ENCODE measurements around the gene SPON1.

SPON1 gene

GRCh38 chr11:14262271-14262846, 299.8 kb downstream of the SPON1 start:
- TF ChIP-seq, protein P1, sequence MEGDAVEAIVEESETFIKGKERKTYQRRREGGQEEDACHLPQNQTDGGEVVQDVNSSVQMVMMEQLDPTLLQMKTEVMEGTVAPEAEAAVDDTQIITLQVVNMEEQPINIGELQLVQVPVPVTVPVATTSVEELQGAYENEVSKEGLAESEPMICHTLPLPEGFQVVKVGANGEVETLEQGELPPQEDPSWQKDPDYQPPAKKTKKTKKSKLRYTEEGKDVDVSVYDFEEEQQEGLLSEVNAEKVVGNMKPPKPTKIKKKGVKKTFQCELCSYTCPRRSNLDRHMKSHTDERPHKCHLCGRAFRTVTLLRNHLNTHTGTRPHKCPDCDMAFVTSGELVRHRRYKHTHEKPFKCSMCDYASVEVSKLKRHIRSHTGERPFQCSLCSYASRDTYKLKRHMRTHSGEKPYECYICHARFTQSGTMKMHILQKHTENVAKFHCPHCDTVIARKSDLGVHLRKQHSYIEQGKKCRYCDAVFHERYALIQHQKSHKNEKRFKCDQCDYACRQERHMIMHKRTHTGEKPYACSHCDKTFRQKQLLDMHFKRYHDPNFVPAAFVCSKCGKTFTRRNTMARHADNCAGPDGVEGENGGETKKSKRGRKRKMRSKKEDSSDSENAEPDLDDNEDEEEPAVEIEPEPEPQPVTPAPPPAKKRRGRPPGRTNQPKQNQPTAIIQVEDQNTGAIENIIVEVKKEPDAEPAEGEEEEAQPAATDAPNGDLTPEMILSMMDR (IDR thresholded peaks at IDR 0.05; ENCODE audit: borderline replicate concordance, control extremely low read depth, extremely low read depth, insufficient read depth, missing control alignments): no peak
- in situ Hi-C loops (cut with MboI; ENCODE audit: low sequenced_read_pairs, unreplicated experiment): no loop called here
- DNase-seq (ENCODE audit: low spot score): no peak

- in situ Hi-C loops (cut with MboI; ENCODE audit: low sequenced_read_pairs, unreplicated experiment): no loop called here
- TF ChIP-seq, protein P1 (IDR thresholded peaks at IDR 0.05; ENCODE audit: borderline replicate concordance, control extremely low read depth, extremely low read depth, insufficient read depth, missing control alignments): no peak
- DNase-seq (ENCODE audit: low spot score): no peak
Measured at GRCh38 chr11:14264966-14265365, 302.4 kb downstream of the SPON1 start.

GRCh38 chr11:14266622-14267021, 304.1 kb downstream of the SPON1 start:
- DNase-seq (ENCODE audit: low spot score): no peak
- TF ChIP-seq, protein P1 (IDR thresholded peaks at IDR 0.05; ENCODE audit: borderline replicate concordance, control extremely low read depth, extremely low read depth, insufficient read depth, missing control alignments): no peak
- in situ Hi-C loops (cut with MboI; ENCODE audit: low sequenced_read_pairs, unreplicated experiment): no loop called here

GRCh38 chr11:14267861-14268635, 305.5 kb downstream of the SPON1 start:
- TF ChIP-seq, protein P1 (IDR thresholded peaks at IDR 0.05; ENCODE audit: borderline replicate concordance, control extremely low read depth, extremely low read depth, insufficient read depth, missing control alignments): no peak
- no peak for DNase-seq (ENCODE audit: low spot score)
- in situ Hi-C loops (cut with MboI; ENCODE audit: low sequenced_read_pairs, unreplicated experiment): no loop called here

- DNase-seq (ENCODE audit: low spot score): no peak
- TF ChIP-seq, protein P1 (IDR thresholded peaks at IDR 0.05; ENCODE audit: borderline replicate concordance, control extremely low read depth, extremely low read depth, insufficient read depth, missing control alignments): no peak
- in situ Hi-C loops (cut with MboI; ENCODE audit: low sequenced_read_pairs, unreplicated experiment): no loop called here
Measured at GRCh38 chr11:14269692-14270573, 307.4 kb downstream of the SPON1 start.

Data from GM13976 (cell line).